ENCODE data around the gene DCUN1D2. TPM values are rescaled to one million over a fixed set of nuclear protein-coding genes. Genes with fewer than 3 reads are reported as not detected.
"Not testable (repeated sequence)": the region's sequence is repeated elsewhere in the genome, so short reads cannot be mapped to it uniquely, and the experiment has no call there.

DCUN1D2 gene
- total RNA-seq, 4 donors from 2014 or later, result 18.7 to 28.4 (median 20.2) TPM

DNA sequence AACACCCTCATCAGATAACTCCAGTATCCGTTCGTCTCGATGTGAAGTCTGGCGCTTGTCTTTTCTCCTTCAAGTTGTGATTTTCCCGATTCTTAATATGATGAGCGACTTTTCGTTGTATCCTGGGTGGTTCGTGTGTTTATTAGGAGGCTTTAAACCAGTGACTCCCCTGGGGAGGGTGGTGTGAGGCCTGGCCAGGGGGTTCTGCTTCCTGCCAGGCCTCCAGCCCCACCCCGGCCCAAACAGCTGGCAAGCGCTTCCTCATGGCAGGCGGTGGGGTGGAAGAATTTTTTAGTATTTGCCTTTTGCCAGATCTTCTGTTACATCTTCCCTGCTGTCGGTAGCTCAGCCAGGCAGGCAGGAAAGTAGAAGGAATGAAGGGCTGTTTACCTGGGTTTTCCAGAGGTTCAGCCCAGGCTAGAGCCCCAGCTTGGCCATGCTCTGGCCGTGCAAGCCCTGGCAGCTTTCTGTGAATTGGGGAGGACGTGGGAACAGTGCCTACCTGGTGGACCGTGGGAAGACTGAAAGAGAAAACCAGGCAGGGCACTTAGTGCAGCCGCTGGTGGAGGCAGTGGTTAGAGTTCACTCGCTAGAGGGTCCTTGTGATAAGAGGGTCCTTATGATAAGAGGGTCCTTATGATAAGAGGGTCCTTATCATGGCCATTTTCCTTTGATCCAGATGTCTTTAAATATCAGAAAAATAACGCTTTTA lies 37.7 kb upstream of the DCUN1D2 start:
- in situ Hi-C loops (cut with MboI; ENCODE audit: low pct_ligation_motif_present in 1 of 4, low pct_unique_long_range_greater_than_20kb in 1 of 4, low sequenced_read_pairs in 3 of 4), result no loop called here
- Histone ChIP-seq H3K27ac (no peak overlapping the region), H3K4me3 (no peak overlapping the region), H3K36me3 (peaks cover 0 to 4% (median 1%) of the 10 kb centered on the region in 4 donors), H3K27me3 (no peaks in the 10 kb centered on the region), H3K4me1 (no peaks in the 10 kb centered on the region), H3K9me3 (no peaks in the 10 kb centered on the region)
- TF ChIP-seq EP300 (IDR thresholded peaks at IDR 0.05; ENCODE audit: low read depth), result no peak
- DNase-seq, result no peak
- WGBS, 2 donors (ENCODE audit: low coverage in 1 of 2), result 87 to 88% methylated on average over 5 to 18 of the region's 18 CpGs
- intact Hi-C loops (cut with DNase I; ENCODE audit: low total_unique reads), result no loop called here

GRCh38 chr13:113527272-113527958 lies 36.9 kb upstream of the DCUN1D2 start:
- H3K4me3 ChIP-seq, result no peak overlapping the region
- no peak for DNase-seq
- H3K4me1 ChIP-seq, result no peaks in the 10 kb centered on the region
- no peaks in the 10 kb centered on the region for H3K9me3 ChIP-seq
- H3K27ac ChIP-seq, result no peak overlapping the region
- no peaks in the 10 kb centered on the region for H3K27me3 ChIP-seq
- TF ChIP-seq EP300 (IDR thresholded peaks at IDR 0.05; ENCODE audit: low read depth), result no peak
- no peak for TF ChIP-seq POLR2A (IDR thresholded peaks at IDR 0.05)
- TF ChIP-seq CTCF (IDR thresholded peaks at IDR 0.05), result no peak
- TF ChIP-seq POLR2AphosphoS5 (IDR thresholded peaks at IDR 0.05), result no peak
- intact Hi-C loops (cut with DNase I; ENCODE audit: low total_unique reads) (no loop called here), in situ Hi-C loops (cut with MboI; ENCODE audit: low pct_ligation_motif_present in 1 of 4, low pct_unique_long_range_greater_than_20kb in 1 of 4, low sequenced_read_pairs in 3 of 4) (no loop called here)
- WGBS, 2 donors (ENCODE audit: low coverage in 1 of 2), result 88 to 90% methylated on average over 11 to 19 of the region's 19 CpGs
- peaks cover 0 to 4% (median 1%) of the 10 kb centered on the region in 4 donors for H3K36me3 ChIP-seq

DNA sequence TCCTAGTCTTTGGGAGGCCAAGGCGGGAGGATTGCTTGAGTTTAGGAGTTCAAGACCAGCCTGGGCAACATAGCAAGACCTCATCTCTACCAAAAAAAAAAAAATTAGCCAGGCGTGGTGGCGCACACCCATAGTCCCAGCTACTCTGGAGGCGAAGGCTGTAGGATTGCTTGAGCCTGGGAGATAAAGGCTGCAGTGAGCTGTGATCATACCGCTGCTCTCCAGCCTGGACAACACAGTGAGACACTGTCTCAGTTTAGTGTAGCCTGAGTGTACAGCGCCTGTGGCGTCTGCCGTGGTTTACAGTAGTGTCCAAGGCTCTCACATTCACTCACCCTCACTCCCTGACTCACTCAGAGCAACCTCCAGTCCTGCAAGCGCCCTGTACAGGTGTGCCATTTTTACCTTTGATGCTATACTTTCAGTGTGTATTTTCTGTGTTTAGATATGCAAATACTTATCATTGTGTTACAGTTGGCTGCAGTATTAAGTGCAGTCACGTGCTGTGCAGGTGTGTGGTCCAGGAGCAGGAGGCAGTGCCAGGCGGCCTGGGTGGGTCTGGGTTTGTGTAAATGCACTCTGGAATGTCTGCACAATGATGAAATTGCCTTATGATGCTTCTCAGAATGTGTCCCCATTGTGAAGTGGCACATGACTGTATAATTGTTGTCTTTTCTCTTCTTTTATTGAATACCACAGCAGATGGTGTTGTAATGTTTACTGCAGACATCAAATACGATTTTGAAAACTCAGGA lies 36.1 kb upstream of the DCUN1D2 start:
- H3K36me3 ChIP-seq, result peaks cover 0 to 4% (median 1%) of the 10 kb centered on the region in 4 donors
- intact Hi-C loops (cut with DNase I; ENCODE audit: low total_unique reads), result no loop called here
- no peaks in the 10 kb centered on the region for H3K9me3 ChIP-seq
- WGBS, 2 donors (ENCODE audit: low coverage in 1 of 2), result 49 to 78% methylated on average over 2 to 12 of the region's 12 CpGs
- no peak overlapping the region for H3K27ac ChIP-seq
- TF ChIP-seq POLR2AphosphoS5 (IDR thresholded peaks at IDR 0.05), result no peak
- no peak for TF ChIP-seq POLR2A (IDR thresholded peaks at IDR 0.05)
- TF ChIP-seq CTCF (IDR thresholded peaks at IDR 0.05), result no peak
- TF ChIP-seq EP300 (IDR thresholded peaks at IDR 0.05; ENCODE audit: low read depth), result no peak
- H3K27me3 ChIP-seq, result no peaks in the 10 kb centered on the region
- no peaks in the 10 kb centered on the region for H3K4me1 ChIP-seq
- no peak for DNase-seq
- in situ Hi-C loops (cut with MboI; ENCODE audit: low pct_ligation_motif_present in 1 of 4, low pct_unique_long_range_greater_than_20kb in 1 of 4, low sequenced_read_pairs in 3 of 4), result no loop called here
- no peak overlapping the region for H3K4me3 ChIP-seq

- H3K36me3 ChIP-seq; H3K27ac ChIP-seq; intact Hi-C loops (cut with DNase I; ENCODE audit: low total_unique reads); H3K9me3 ChIP-seq; H3K27me3 ChIP-seq; DNase-seq; in situ Hi-C loops (cut with MboI; ENCODE audit: low pct_ligation_motif_present in 1 of 4, low pct_unique_long_range_greater_than_20kb in 1 of 4, low sequenced_read_pairs in 3 of 4); H3K4me1 ChIP-seq; H3K4me3 ChIP-seq: not testable (repeated sequence)
- WGBS, 2 donors (ENCODE audit: low coverage in 1 of 2), result 93 to 100% methylated on average over 2 to 13 of the region's 13 CpGs
These were observed 31.9 kb upstream of the DCUN1D2 start for GRCh38 chr13:113522438-113522837.

- no peak for DNase-seq
- peaks cover 0 to 4% (median 0%) of the 10 kb centered on the region in 4 donors for H3K36me3 ChIP-seq
- H3K4me1 ChIP-seq, result no peaks in the 10 kb centered on the region
- H3K27me3 ChIP-seq, result no peaks in the 10 kb centered on the region
- H3K27ac ChIP-seq, result no peak overlapping the region
- intact Hi-C loops (cut with DNase I; ENCODE audit: low total_unique reads) (no loop called here), in situ Hi-C loops (cut with MboI; ENCODE audit: low pct_ligation_motif_present in 1 of 4, low pct_unique_long_range_greater_than_20kb in 1 of 4, low sequenced_read_pairs in 3 of 4) (no loop called here)
- H3K9me3 ChIP-seq, result no peaks in the 10 kb centered on the region
- H3K4me3 ChIP-seq, result no peak overlapping the region
- 95 to 99% methylated on average over 13 to 16 of the region's 16 CpGs for WGBS, 2 donors (ENCODE audit: low coverage in 1 of 2)
- TF ChIP-seq POLR2A (IDR thresholded peaks at IDR 0.05) (no peak), CTCF (IDR thresholded peaks at IDR 0.05) (no peak), POLR2AphosphoS5 (IDR thresholded peaks at IDR 0.05) (no peak), EP300 (IDR thresholded peaks at IDR 0.05; ENCODE audit: low read depth) (no peak)
These were observed 30.1 kb upstream of the DCUN1D2 start for GRCh38 chr13:113520571-113520970.

Measured in transverse colon (tissue), 4 donors.